PC-3 (cell line): Measurements from ENCODE around the gene RNF14. TPM values are rescaled to one million over a fixed set of nuclear protein-coding genes. Genes with fewer than 3 reads are reported as not detected.

Source experiments
- ATAC-seq: fragments of 200-7000 bp; cut with Tn5 transposase; 2 replicates; pipeline ENCODE4 v1.9.1; 2020; ENCODE audit warnings: mild to moderate bottlenecking, moderate library complexity
- BruUV-seq: library from RNA; stranded (reverse); fragments of 400-500 nt; replicated peaks from 2 replicates; lab custom pipeline; 2021; lab: Mats Ljungman, UMichigan
- CTCF ChIA-PET: fragments of 300-600 bp; sonication (Branson Sonifier 250); formaldehyde crosslinking; loops from one replicate; lab custom pipeline; 2022; ENCODE audit warnings: antibody characterized with exemption; lab: Charles Lee
- POLR2A ChIA-PET: fragments of 300-600 bp; sonication (Branson Sonifier 250); formaldehyde crosslinking; loops from one replicate; lab custom pipeline; 2022; ENCODE audit warnings: antibody characterized with exemption; ENCODE audit not compliant: unreplicated experiment; lab: Charles Lee
- DNase-seq: peaks from one replicate; pipeline ENCODE4 v3.0.0-alpha.2; 2015
- H2AFZ ChIP-seq: fragments of 300-600 bp; sonication (generic); 2 replicates; pipeline ENCODE4 v1.6.0; 2016; ENCODE audit warnings: antibody characterized with exemption, low read length
- H3F3A ChIP-seq: fragments of 300-600 bp; sonication (generic); one replicate; pipeline ENCODE4 v1.6.0; 2017; ENCODE audit warnings: antibody characterized with exemption, low read length, control low read depth, mild to moderate bottlenecking; ENCODE audit not compliant: unreplicated experiment
- H3K27ac ChIP-seq: fragments of 300-600 bp; sonication (generic); 2 replicates; pipeline ENCODE4 v1.5.1; 2016; ENCODE audit warnings: mild to moderate bottlenecking, low read length
- H3K27me3 ChIP-seq: fragments of 300-600 bp; sonication (generic); 2 replicates; pipeline ENCODE4 v1.6.1; 2016; ENCODE audit warnings: low read length, mixed read lengths
- H3K36me3 ChIP-seq: fragments of 300-600 bp; sonication (generic); 2 replicates; pipeline ENCODE4 v1.6.1; 2016; ENCODE audit warnings: low read depth, mixed run types, low read length, mixed read lengths
- H3K4me1 ChIP-seq: fragments of 300-600 bp; sonication (generic); 2 replicates; pipeline ENCODE4 v1.5.1; 2016; ENCODE audit warnings: low read length; ENCODE audit not compliant: insufficient read depth
- H3K4me2 ChIP-seq: fragments of 300-600 bp; sonication (generic); 2 replicates; pipeline ENCODE4 v1.6.0; 2016; ENCODE audit warnings: low read length
- H3K4me3 ChIP-seq: fragments of 300-600 bp; sonication (generic); 2 replicates; pipeline ENCODE4 v1.5.1; 2016; ENCODE audit warnings: mild to moderate bottlenecking, low read length, mixed read lengths
- H3K79me2 ChIP-seq: fragments of 300-600 bp; sonication (generic); 2 replicates; pipeline ENCODE4 v1.6.1; 2017; ENCODE audit warnings: low read length, mixed read lengths
- H3K9ac ChIP-seq: fragments of 300-600 bp; sonication (generic); 2 replicates; pipeline ENCODE4 v1.6.0; 2016; ENCODE audit warnings: mild to moderate bottlenecking, low read length
- H3K9me2 ChIP-seq: fragments of 300-600 bp; sonication (generic); replicated peaks from 2 replicates; pipeline ENCODE4 v1.6.1; 2016; ENCODE audit warnings: mixed run types, low read length, mixed read lengths
- H3K9me3 ChIP-seq: fragments of 300-600 bp; sonication (generic); 2 replicates; pipeline ENCODE4 v1.6.1; 2016; ENCODE audit warnings: low read length, mixed read lengths
- H4K20me1 ChIP-seq: fragments of 300-600 bp; sonication (generic); 2 replicates; pipeline ENCODE4 v1.6.1; 2016; ENCODE audit warnings: low read length, mixed read lengths
- EZH2 ChIP-seq: fragments of 300-600 bp; sonication (generic); IDR thresholded peaks from one replicate; pipeline ENCODE4 v1.6.1; 2017; ENCODE audit warnings: antibody characterized with exemption, mild to moderate bottlenecking, low read length; ENCODE audit not compliant: unreplicated experiment
- EZH2phosphoT487 ChIP-seq: fragments of 300-600 bp; sonication (generic); IDR thresholded peaks from 2 replicates; pipeline ENCODE4 v1.6.1; 2018; ENCODE audit warnings: mild to moderate bottlenecking, antibody characterized with exemption, low read length, borderline replicate concordance
- intact Hi-C: fragments of 100-400 bp; cut with micrococcal nuclease; formaldehyde crosslinking; loops from 2 replicates; pipeline ENCODE4 v1.9.0; 2023
- total RNA-seq: library from RNA; depleted of rRNA; stranded (reverse); fragments of >200 nt; gene quantifications from 2 replicates; pipeline ENCODE4 v1.2.3, GENCODE V29; 2014
- TF ChIP-seq, protein P1 (sequence below): fragments of 300-600 bp; sonication (generic); conservative IDR thresholded peaks from 2 replicates; pipeline ENCODE4 v1.5.1; 2017; ENCODE audit warnings: antibody characterized with exemption, low read depth, mild to moderate bottlenecking, low read length

RNF14 gene
- total RNA-seq, 1 experiment from 2014 or later = 32.1 TPM

DNA sequence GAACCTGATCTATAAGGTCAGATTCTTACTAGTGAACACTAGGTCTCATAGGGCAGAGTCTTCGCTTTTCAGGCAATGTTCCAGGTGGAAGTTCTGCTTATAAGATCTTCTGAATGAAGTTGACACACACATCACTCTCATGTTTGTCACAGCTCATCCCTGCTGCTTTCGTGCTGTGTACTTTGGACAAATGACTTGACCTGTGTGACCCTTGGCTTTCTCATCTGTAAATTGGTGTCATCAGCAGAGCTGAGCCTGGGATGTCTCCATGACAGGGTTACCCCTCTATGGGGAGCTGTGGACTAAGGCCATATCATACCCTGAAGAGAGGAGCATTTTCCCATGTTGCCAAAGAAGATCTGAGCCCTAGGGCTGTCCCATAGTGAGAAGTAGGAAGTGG, 42.5 kb upstream of the RNF14 start:
- ATAC-seq = no peak
- intact Hi-C loops = no loop called here
- TF ChIP-seq EZH2 (no peak), EZH2phosphoT487 (no peak)
- TF ChIP-seq, protein P1, sequence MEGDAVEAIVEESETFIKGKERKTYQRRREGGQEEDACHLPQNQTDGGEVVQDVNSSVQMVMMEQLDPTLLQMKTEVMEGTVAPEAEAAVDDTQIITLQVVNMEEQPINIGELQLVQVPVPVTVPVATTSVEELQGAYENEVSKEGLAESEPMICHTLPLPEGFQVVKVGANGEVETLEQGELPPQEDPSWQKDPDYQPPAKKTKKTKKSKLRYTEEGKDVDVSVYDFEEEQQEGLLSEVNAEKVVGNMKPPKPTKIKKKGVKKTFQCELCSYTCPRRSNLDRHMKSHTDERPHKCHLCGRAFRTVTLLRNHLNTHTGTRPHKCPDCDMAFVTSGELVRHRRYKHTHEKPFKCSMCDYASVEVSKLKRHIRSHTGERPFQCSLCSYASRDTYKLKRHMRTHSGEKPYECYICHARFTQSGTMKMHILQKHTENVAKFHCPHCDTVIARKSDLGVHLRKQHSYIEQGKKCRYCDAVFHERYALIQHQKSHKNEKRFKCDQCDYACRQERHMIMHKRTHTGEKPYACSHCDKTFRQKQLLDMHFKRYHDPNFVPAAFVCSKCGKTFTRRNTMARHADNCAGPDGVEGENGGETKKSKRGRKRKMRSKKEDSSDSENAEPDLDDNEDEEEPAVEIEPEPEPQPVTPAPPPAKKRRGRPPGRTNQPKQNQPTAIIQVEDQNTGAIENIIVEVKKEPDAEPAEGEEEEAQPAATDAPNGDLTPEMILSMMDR = no peak
- no peaks in the 10 kb centered on the region for H3K27me3 ChIP-seq
- H3F3A ChIP-seq = no peaks in the 10 kb centered on the region
- no peak overlapping the region for H3K4me2 ChIP-seq
- no peak overlapping the region for H3K4me3 ChIP-seq
- peaks cover 8% of the 10 kb centered on the region; the same call in 1 of the 2 replicates for H3K4me1 ChIP-seq
- no peak overlapping the region for H2AFZ ChIP-seq
- ChIA-PET CTCF (no interaction called here), POLR2A (no interaction called here)
- H3K27ac ChIP-seq = no peak overlapping the region
- no peak overlapping the region for H3K9ac ChIP-seq
- H3K9me2 ChIP-seq = no peaks in the 10 kb centered on the region
- peaks cover 27% of the 10 kb centered on the region for H3K79me2 ChIP-seq
- no peaks in the 10 kb centered on the region for H4K20me1 ChIP-seq
- DNase-seq = no peak
- peaks cover 24% of the 10 kb centered on the region for H3K36me3 ChIP-seq
- no TSS peak for BruUV-seq
- no peaks in the 10 kb centered on the region for H3K9me3 ChIP-seq

DNA sequence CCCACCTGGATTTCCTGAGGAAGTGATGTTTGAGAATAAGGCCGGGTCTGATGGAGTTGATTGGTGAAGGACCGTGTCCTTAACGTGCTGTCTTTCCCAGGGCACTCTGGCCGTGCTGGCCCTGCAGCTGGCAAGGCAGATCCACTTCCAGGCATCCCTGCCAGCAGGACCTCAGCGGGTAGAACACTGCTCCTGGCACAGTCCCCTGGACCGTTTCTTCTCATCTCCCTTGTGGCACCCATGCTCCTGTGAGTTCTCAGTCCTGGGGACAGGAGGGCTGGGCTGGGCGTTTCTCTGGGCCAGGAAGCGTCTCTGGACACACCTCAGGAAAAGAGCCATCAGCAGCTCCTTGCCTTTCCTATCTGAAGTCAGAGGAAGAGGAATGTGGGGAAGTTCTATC, 40.9 kb upstream of the RNF14 start:
- no peak overlapping the region for H3K9ac ChIP-seq

DNA sequence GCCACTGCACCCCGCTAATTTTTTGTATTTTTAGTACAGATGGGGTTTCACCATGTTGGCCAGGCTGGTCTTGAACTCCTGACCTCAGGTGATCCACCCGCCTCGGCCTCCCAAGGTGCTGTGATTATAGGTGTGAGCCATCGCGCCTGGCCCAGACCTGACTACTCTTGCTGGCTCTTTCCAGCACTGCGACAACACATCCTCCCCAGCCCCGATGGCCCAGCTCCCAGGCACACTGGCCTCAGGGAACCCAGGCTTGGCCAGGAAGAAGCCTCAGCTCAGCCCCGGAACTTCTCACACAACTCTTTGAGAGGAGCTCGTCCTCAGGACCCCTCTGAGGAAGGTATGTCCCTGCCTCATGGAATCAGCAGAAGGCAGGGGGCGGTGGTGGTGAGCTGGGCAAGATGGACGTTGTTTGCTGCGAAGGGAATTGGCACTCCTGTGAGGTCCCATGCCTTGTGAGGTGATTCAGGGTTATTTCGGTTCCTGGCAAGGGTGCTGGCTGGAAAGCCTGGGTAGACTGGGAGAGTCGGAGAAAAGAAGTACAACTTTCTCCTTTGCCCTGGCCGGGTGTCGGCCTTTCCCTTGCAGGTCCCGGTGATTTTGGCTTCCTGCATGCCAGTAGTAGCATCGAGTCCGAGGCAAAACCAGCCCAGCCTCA, 39.4 kb upstream of the RNF14 start:
- POLR2A ChIA-PET = interaction anchor here (0.5 kb wide), 1 partner anchor 253 kb away, joined by 3 read pairs; no protein-coding TSS in a partner anchor

More for the DNA sequence above, 40.9 kb upstream of the RNF14 start:
- TF ChIP-seq EZH2 (no peak), EZH2phosphoT487 (no peak)
- TF ChIP-seq, protein P1 = no peak
- H2AFZ ChIP-seq = no peak overlapping the region
- H3F3A ChIP-seq = no peaks in the 10 kb centered on the region
- H3K4me1 ChIP-seq = peaks cover 4% of the 10 kb centered on the region; the same call in 1 of the 2 replicates
- H3K79me2 ChIP-seq = peaks cover 21% of the 10 kb centered on the region
- no peak for ATAC-seq
- ChIA-PET POLR2A (no interaction called here), CTCF (no interaction called here)
- H3K27ac ChIP-seq = no peak overlapping the region
- no peak for DNase-seq
- H3K27me3 ChIP-seq = no peaks in the 10 kb centered on the region
- intact Hi-C loops = no loop called here
- H3K36me3 ChIP-seq = peaks cover 24% of the 10 kb centered on the region
- H3K9me2 ChIP-seq = no peaks in the 10 kb centered on the region
- BruUV-seq = no TSS peak
- H3K4me3 ChIP-seq = no peak overlapping the region
- H3K9me3 ChIP-seq = no peaks in the 10 kb centered on the region
- no peaks in the 10 kb centered on the region for H4K20me1 ChIP-seq
- H3K4me2 ChIP-seq = no peak overlapping the region

More for the DNA sequence above, 39.4 kb upstream of the RNF14 start:
- peaks cover 27% of the 10 kb centered on the region for H3K36me3 ChIP-seq
- peaks cover 14% of the 10 kb centered on the region for H3K79me2 ChIP-seq
- H3K9me2 ChIP-seq = no peaks in the 10 kb centered on the region
- no TSS peak for BruUV-seq
- intact Hi-C loops = no loop called here
- no peak for DNase-seq
- H3K9me3 ChIP-seq = no peaks in the 10 kb centered on the region
- no peak overlapping the region for H3K27ac ChIP-seq
- no peak overlapping the region for H3K4me2 ChIP-seq
- no peaks in the 10 kb centered on the region for H3F3A ChIP-seq
- no peak overlapping the region for H3K9ac ChIP-seq
- ATAC-seq = no peak
- no peaks in the 10 kb centered on the region for H4K20me1 ChIP-seq
- no peaks in the 10 kb centered on the region for H3K27me3 ChIP-seq
- H3K4me3 ChIP-seq = no peak overlapping the region
- TF ChIP-seq EZH2phosphoT487 = no peak
- no peak for TF ChIP-seq EZH2
- TF ChIP-seq, protein P1 = no peak
- no peak overlapping the region for H2AFZ ChIP-seq
- H3K4me1 ChIP-seq = peaks cover under 1% of the 10 kb centered on the region; the same call in 1 of the 2 replicates
- CTCF ChIA-PET = no interaction called here
